ENCODE results near the gene LOC101059915.
"Not testable (repeated sequence)": the region's sequence is repeated elsewhere in the genome, so short reads cannot be mapped to it uniquely, and the experiment has no call there.

Gene LOC101059915

GRCh38 chrX:71669947-71670346 is 2.6 kb downstream of the LOC101059915 start:
- intact Hi-C loops (cut with DNase I; ENCODE audit: low total_unique reads); H3K4me1 ChIP-seq; H3K9me3 ChIP-seq; H3K27me3 ChIP-seq; H3K4me3 ChIP-seq; H3K27ac ChIP-seq; H3K36me3 ChIP-seq: not testable (repeated sequence)
- peak in 1 of 2 donors; percentile 15 for DNase-seq
- peak in 3 of 4 experiments; percentile 6 to 25 (median 17) for TF ChIP-seq CTCF (IDR thresholded peaks at IDR 0.05)

- H3K27ac ChIP-seq = no peak overlapping the region
- no peaks in the 10 kb centered on the region for H3K9me3 ChIP-seq
- H3K4me1 ChIP-seq = no peaks in the 10 kb centered on the region
- DNase-seq = no peak
- TF ChIP-seq POLR2A (IDR thresholded peaks at IDR 0.05) = no peak
- no peak for TF ChIP-seq CTCF (IDR thresholded peaks at IDR 0.05)
- intact Hi-C loops (cut with DNase I; ENCODE audit: low total_unique reads) = no loop called here
- no peak overlapping the region for H3K4me3 ChIP-seq
- no peaks in the 10 kb centered on the region for H3K27me3 ChIP-seq
- no peaks in the 10 kb centered on the region for H3K36me3 ChIP-seq
Measured at GRCh38 chrX:71671043-71671780, 3.9 kb downstream of the LOC101059915 start.

GRCh38 chrX:71671938-71672337 is 4.6 kb downstream of the LOC101059915 start:
- H3K4me1 ChIP-seq = no peaks in the 10 kb centered on the region
- TF ChIP-seq POLR2A (IDR thresholded peaks at IDR 0.05) (no peak), CTCF (IDR thresholded peaks at IDR 0.05) (no peak)
- no peak overlapping the region for H3K4me3 ChIP-seq
- no peaks in the 10 kb centered on the region for H3K9me3 ChIP-seq
- DNase-seq = no peak
- no peak overlapping the region for H3K27ac ChIP-seq
- no peaks in the 10 kb centered on the region for H3K36me3 ChIP-seq
- H3K27me3 ChIP-seq = no peaks in the 10 kb centered on the region
- intact Hi-C loops (cut with DNase I; ENCODE audit: low total_unique reads) = no loop called here

- DNase-seq; intact Hi-C loops (cut with DNase I; ENCODE audit: low total_unique reads); H3K4me1 ChIP-seq; H3K9me3 ChIP-seq; H3K4me3 ChIP-seq; H3K27me3 ChIP-seq; H3K36me3 ChIP-seq; H3K27ac ChIP-seq: not testable (repeated sequence)
Measured at GRCh38 chrX:71675636-71676035, 8.3 kb downstream of the LOC101059915 start.

- H3K4me3 ChIP-seq; H3K27ac ChIP-seq; H3K4me1 ChIP-seq; H3K9me3 ChIP-seq; H3K36me3 ChIP-seq; intact Hi-C loops (cut with DNase I; ENCODE audit: low total_unique reads); H3K27me3 ChIP-seq: not testable (repeated sequence)
- peak in 1 of 2 donors; percentile 10 for DNase-seq
Measured at GRCh38 chrX:71676068-71676795, 8.9 kb downstream of the LOC101059915 start.

- H3K27ac ChIP-seq; H3K27me3 ChIP-seq; H3K36me3 ChIP-seq; H3K9me3 ChIP-seq; H3K4me3 ChIP-seq; H3K4me1 ChIP-seq; intact Hi-C loops (cut with DNase I; ENCODE audit: low total_unique reads); DNase-seq: not testable (repeated sequence)
Measured at GRCh38 chrX:71677195-71677594, 9.8 kb downstream of the LOC101059915 start.
